Measurements from ENCODE around the gene FOSL2. TPM values are rescaled to one million over a fixed set of nuclear protein-coding genes. Genes with fewer than 3 reads are reported as not detected.

The FOSL2 gene
- total RNA-seq, 2 experiments from 2014 or later, result 37.3 to 40.9 TPM

DNA sequence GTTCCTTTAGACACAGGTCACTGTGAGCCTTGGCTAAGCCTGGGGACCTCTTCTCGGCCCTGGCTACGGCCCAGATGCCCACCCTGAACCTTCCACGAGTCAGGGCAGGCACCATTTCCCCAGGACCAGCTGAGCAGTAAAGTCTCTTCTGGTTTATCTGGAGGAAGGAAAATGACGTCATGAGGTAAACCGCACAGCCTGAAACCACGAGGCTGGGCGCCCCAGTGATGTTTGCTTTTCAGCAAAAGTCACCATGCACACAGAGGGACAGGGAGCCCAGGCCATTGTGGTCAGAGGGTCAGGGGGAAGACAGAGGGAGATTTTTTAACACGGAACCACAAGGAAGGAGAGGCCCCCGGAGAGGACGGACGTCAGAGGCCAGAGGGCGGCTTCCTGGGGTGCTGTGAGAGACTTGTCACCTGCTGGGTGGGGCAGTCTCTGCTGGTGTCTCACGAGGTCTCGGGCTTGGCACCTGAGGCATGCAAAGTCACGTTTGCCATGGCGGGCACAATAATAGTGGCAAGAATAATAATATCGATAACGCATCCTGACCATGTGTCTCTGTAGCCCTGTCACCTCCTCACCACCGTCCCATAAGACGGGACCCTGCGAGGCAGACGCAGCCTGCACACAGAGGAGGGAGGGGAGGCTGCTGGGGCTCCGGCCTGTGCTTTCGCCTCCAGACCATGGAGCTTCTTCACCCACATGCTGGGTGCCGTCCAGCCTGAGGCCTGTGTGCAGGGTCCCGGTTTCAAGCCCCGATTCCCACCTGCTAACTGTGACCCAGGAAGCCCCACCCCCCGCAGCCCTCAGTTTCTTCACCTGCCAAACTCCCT is 33.2 kb upstream of the FOSL2 start:
- Mint-ChIP-seq H3K4me3 (peak overlapping the region; percentile 67), H3K4me1 (ENCODE audit: low read depth) (peaks cover 61% of the 10 kb centered on the region), H3K9me3 (ENCODE audit: insufficient read depth) (no peaks in the 10 kb centered on the region), H3K27me3 (ENCODE audit: low read depth) (no peaks in the 10 kb centered on the region), H3K36me3 (ENCODE audit: low read depth) (no peaks in the 10 kb centered on the region), H3K27ac (peak overlapping the region; percentile 97)
- DNase-seq (peak; percentile 91), ATAC-seq (peak; percentile 83)
- ChIA-PET CTCF (no interaction called here), POLR2A (interaction anchor here (1.5 to 1.7 kb wide), 2 partner anchors 31 to 34 kb away, joined by 5 read pairs; partner anchors contain the start of gene FOSL2)

- Mint-ChIP-seq H3K4me1 (ENCODE audit: low read depth) (peaks cover 68% of the 10 kb centered on the region), H3K36me3 (ENCODE audit: low read depth) (no peaks in the 10 kb centered on the region), H3K4me3 (no peak overlapping the region), H3K27ac (peak overlapping the region; percentile 97), H3K9me3 (ENCODE audit: insufficient read depth) (no peaks in the 10 kb centered on the region), H3K27me3 (ENCODE audit: low read depth) (no peaks in the 10 kb centered on the region)
- POLR2A ChIA-PET, result interaction anchor here (1.5 to 1.7 kb wide), 2 partner anchors 31 to 33 kb away, joined by 5 read pairs; partner anchors contain the start of gene FOSL2
- no peak for ATAC-seq
- CTCF ChIA-PET, result interaction anchor here (1.3 kb wide), 1 partner anchor 19 kb away, joined by 4 read pairs; no protein-coding TSS in a partner anchor
- DNase-seq, result no peak
These were observed 32.5 kb upstream of the FOSL2 start for GRCh38 chr2:28360058-28360717.

DNA sequence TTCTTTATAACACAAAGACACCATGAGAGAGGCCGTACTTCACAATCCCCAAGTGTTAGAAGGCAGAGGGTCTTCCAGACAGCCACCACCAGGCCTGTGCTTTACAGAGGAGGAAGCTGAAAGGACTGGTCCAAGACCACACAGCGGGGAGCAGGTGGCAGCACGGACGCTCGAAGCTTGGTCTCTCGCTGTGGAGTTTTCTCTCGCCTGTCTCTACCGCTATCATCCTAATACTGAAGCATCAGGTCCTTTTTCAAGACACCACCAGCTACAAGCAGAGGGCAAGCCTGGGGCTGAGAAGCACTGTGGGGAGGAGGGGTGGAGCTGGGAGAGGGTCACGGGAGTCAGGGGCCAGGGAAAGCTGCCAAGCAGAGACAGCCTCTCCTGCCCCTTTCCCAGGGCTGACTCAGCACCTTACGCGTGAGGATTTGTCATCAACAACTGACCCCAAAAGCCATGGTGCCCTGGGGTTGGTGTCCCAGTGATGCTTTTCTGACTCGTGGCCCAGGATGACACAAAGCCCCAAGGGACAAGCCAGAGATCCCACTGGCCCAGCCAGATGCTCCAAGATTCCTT is 31.9 kb upstream of the FOSL2 start:
- Mint-ChIP-seq H3K27me3 (ENCODE audit: low read depth) (no peaks in the 10 kb centered on the region), H3K9me3 (ENCODE audit: insufficient read depth) (no peaks in the 10 kb centered on the region), H3K27ac (peak overlapping the region; percentile 97), H3K36me3 (ENCODE audit: low read depth) (no peaks in the 10 kb centered on the region), H3K4me3 (no peak overlapping the region), H3K4me1 (ENCODE audit: low read depth) (peaks cover 72% of the 10 kb centered on the region)
- CTCF ChIA-PET, result interaction anchor here (1.3 kb wide), 1 partner anchor 19 kb away, joined by 4 read pairs; no protein-coding TSS in a partner anchor
- no peak for DNase-seq
- ATAC-seq, result no peak
- POLR2A ChIA-PET, result interaction anchor here (1.5 to 1.7 kb wide), 2 partner anchors 30 to 32 kb away, joined by 5 read pairs; partner anchors contain the start of gene FOSL2

DNA sequence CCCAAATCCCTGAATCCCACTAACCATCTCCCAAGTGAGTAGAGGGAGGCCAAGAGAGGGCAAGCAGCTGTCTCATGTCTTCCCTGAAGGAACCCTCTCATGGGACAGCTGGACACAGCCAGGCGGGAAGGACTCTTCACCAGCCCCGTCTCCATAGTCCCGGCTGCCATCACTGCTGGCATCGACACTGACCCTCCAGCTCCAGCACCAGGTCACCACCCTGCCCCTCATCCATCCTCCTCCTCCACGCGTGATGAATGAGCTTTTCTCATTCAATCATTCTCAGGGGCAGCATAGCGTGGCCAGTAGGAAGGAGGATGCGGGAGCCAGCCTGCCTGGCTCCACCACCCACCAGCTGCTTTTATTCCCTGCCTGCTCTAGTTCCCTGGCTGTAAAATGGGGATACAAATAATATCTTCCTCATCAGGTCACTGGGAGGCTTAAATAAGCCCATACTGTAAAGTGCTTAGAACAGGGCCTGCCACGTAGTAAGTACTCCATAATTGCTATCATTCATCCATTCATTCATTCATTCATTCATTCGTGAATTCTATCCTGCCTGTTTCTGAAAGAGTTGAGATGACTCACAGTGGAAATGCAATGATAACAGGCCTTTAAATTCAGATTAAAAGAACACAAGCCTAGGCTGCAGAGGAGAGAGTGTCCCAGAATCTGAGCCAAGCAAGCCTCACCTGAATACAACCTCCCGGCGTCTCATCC is 30.5 kb upstream of the FOSL2 start:
- Mint-ChIP-seq H3K4me1 (ENCODE audit: low read depth) (peaks cover 83% of the 10 kb centered on the region), H3K36me3 (ENCODE audit: low read depth) (no peaks in the 10 kb centered on the region), H3K27me3 (ENCODE audit: low read depth) (no peaks in the 10 kb centered on the region), H3K9me3 (ENCODE audit: insufficient read depth) (no peaks in the 10 kb centered on the region), H3K4me3 (no peak overlapping the region), H3K27ac (peak overlapping the region; percentile 44)
- DNase-seq (no peak), ATAC-seq (no peak)
- ChIA-PET POLR2A (no interaction called here), CTCF (no interaction called here)

DNA sequence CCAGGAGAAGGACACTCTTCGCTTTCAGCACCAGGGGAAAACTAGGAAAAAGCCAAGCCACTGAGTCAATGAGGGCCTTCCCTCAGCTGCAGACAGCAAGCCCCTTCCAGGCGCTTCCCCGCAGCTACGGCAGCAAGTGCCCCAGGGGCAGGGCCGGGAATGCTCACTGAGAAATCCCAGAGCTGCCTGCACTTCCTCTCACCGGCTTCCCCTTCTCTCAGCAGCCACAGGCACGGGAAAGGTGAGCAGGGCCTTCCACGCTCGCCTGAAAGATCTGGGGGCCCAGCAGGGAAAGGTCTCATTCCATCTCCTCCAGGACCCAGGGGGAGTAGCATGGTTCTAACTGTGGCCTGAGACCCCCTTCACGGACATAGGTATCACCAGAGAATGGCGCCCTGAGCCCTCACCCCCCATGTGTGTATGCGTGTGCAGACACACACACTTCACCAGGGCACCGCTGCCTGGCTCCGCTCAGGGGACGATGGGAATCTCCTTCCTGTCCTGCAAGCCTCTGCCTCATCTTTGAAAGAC is 29.6 kb upstream of the FOSL2 start:
- ChIA-PET CTCF (no interaction called here), POLR2A (no interaction called here)
- no peak overlapping the region for H3K4me3 Mint-ChIP-seq
- no peaks in the 10 kb centered on the region for H3K27me3 Mint-ChIP-seq (ENCODE audit: low read depth)
- DNase-seq, result no peak
- no peaks in the 10 kb centered on the region for H3K9me3 Mint-ChIP-seq (ENCODE audit: insufficient read depth)
- no peaks in the 10 kb centered on the region for H3K36me3 Mint-ChIP-seq (ENCODE audit: low read depth)
- no peak overlapping the region for H3K27ac Mint-ChIP-seq
- ATAC-seq, result no peak
- H3K4me1 Mint-ChIP-seq (ENCODE audit: low read depth), result peaks cover 86% of the 10 kb centered on the region

- H3K36me3 Mint-ChIP-seq (ENCODE audit: low read depth), result no peaks in the 10 kb centered on the region
- no peak overlapping the region for H3K4me3 Mint-ChIP-seq
- H3K9me3 Mint-ChIP-seq (ENCODE audit: insufficient read depth), result no peaks in the 10 kb centered on the region
- H3K27ac Mint-ChIP-seq, result no peak overlapping the region
- CTCF ChIA-PET, result interaction anchor here (1.2 to 1.5 kb wide), 2 partner anchors 14 to 16 kb away, joined by 3 to 4 read pairs; no protein-coding TSS in a partner anchor
- no peak for DNase-seq
- POLR2A ChIA-PET, result interaction anchor here (0.5 kb wide), 1 partner anchor 28 kb away, joined by 3 read pairs; no protein-coding TSS in a partner anchor
- ATAC-seq, result no peak
- H3K27me3 Mint-ChIP-seq (ENCODE audit: low read depth), result no peaks in the 10 kb centered on the region
- peaks cover 85% of the 10 kb centered on the region for H3K4me1 Mint-ChIP-seq (ENCODE audit: low read depth)
These were observed 28.9 kb upstream of the FOSL2 start for GRCh38 chr2:28363686-28364280.

- no peak for ATAC-seq
- H3K9me3 Mint-ChIP-seq (ENCODE audit: insufficient read depth), result no peaks in the 10 kb centered on the region
- POLR2A ChIA-PET, result interaction anchor here (0.5 to 0.8 kb wide), 2 partner anchors 27 to 36 kb away, joined by 3 read pairs; no protein-coding TSS in a partner anchor
- no peaks in the 10 kb centered on the region for H3K36me3 Mint-ChIP-seq (ENCODE audit: low read depth)
- peak overlapping the region; percentile 60 for H3K27ac Mint-ChIP-seq
- no peak for DNase-seq
- peaks cover 79% of the 10 kb centered on the region for H3K4me1 Mint-ChIP-seq (ENCODE audit: low read depth)
- H3K27me3 Mint-ChIP-seq (ENCODE audit: low read depth), result no peaks in the 10 kb centered on the region
- CTCF ChIA-PET, result interaction anchor here (1.2 to 1.5 kb wide), 5 partner anchors 15 to 91 kb away, joined by 3 to 4 read pairs (median 3); no protein-coding TSS in a partner anchor
- H3K4me3 Mint-ChIP-seq, result no peak overlapping the region
These were observed 28.0 kb upstream of the FOSL2 start for GRCh38 chr2:28364610-28365009.

DNA sequence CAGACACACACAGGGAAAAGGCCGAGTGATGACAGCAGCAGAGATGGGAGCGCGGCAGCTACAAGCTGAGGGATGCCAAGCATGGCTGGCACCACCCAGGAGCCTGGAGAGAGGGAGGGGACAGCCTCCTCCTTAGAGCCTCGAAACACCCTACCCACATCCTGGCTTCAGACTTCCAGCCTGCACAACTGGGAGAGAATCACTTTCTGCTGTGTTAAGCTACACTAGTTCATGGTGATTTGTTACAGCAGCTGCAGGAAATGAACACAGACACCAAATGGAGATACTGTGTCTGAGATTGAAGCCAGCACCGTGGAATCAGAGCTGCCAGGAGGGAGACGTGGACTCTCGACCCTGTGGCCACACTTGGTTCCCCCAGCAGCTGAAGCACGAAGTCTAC is 27.5 kb upstream of the FOSL2 start:
- no peaks in the 10 kb centered on the region for H3K9me3 Mint-ChIP-seq (ENCODE audit: insufficient read depth)
- H3K27me3 Mint-ChIP-seq (ENCODE audit: low read depth), result no peaks in the 10 kb centered on the region
- ATAC-seq (no peak), DNase-seq (no peak)
- H3K27ac Mint-ChIP-seq, result peak overlapping the region; percentile 60
- ChIA-PET CTCF (interaction anchor here (1.0 to 1.5 kb wide), 6 partner anchors 15 to 269 kb away, joined by 3 to 4 read pairs (median 3); no protein-coding TSS in a partner anchor), POLR2A (interaction anchor here (0.8 kb wide), 1 partner anchor 36 kb away, joined by 3 read pairs; no protein-coding TSS in a partner anchor)
- no peak overlapping the region for H3K4me3 Mint-ChIP-seq
- H3K36me3 Mint-ChIP-seq (ENCODE audit: low read depth), result no peaks in the 10 kb centered on the region
- peaks cover 74% of the 10 kb centered on the region for H3K4me1 Mint-ChIP-seq (ENCODE audit: low read depth)

DNA sequence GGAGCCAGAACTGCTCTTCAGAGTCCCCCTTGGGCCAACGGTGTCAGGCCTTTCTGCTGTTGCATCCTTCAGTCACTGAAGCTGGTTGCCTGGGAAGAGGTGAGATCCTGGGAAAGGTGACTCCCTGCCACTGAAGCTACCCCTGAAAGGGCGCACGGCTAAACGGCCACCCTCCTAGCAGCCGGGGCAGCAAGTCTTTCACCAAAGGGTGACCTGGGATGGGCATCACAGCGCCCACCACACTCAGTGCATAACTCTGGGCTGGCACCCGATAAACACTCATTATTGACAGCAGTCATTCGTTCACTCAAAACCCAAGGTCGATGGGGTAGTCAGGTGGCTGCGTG is 26.5 kb upstream of the FOSL2 start:
- ATAC-seq, result no peak
- Mint-ChIP-seq H3K4me1 (ENCODE audit: low read depth) (peaks cover 66% of the 10 kb centered on the region), H3K27ac (peak overlapping the region; percentile 92), H3K9me3 (ENCODE audit: insufficient read depth) (no peaks in the 10 kb centered on the region), H3K4me3 (peak overlapping the region; percentile 57), H3K27me3 (ENCODE audit: low read depth) (peaks cover 5% of the 10 kb centered on the region), H3K36me3 (ENCODE audit: low read depth) (no peaks in the 10 kb centered on the region)
- ChIA-PET CTCF (interaction anchor here (1.4 to 1.7 kb wide), 2 partner anchors 25 to 57 kb away, joined by 3 to 4 read pairs; no protein-coding TSS in a partner anchor), POLR2A (interaction anchor here (0.7 to 1.4 kb wide), 4 partner anchors 10 to 25 kb away, joined by 3 read pairs; no protein-coding TSS in a partner anchor)
- DNase-seq, result no peak

DNA sequence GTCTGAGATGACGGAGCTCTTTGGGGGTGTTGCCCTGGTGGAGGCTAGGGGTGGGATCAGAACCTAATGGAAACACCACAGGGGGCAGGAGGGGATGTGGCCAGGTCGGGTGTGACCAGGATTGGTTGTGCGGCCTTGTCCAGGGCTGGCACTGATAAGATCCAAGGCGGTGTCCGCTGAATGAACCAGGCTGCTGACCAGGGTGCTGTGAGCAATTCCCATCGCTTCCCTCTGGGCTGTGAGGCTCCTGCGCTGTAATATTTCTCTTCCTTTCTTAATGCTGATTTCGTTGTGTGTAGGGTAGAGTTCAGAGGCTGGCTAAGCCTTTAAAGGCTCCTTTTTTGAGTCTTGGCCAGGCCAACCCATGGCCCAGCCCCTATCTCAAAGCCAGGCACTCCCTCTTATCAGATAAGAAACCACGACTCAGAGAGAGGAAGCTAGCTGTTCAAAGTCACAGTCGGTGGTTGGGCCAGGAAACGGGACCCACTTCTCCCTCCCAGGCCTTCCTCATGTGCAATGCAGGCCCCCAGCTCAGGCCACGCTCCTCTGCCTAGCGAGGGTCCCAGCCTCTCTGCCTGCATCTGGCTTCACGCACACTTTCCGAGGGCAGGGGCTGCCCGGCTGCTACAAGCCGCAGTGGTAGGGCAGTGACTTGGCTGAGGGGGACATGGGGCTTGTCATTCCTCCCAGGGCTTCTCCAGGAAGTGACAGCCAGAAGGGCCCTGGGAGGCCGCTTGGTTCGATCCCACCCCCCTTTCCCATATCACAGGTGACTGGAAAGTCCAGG is 26.0 kb upstream of the FOSL2 start:
- DNase-seq, result peak; percentile 86
- H3K4me3 Mint-ChIP-seq, result peak overlapping the region; percentile 57
- H3K9me3 Mint-ChIP-seq (ENCODE audit: insufficient read depth), result no peaks in the 10 kb centered on the region
- peak; percentile 95 for ATAC-seq
- H3K27ac Mint-ChIP-seq, result peak overlapping the region; percentile 92
- peaks cover 6% of the 10 kb centered on the region for H3K27me3 Mint-ChIP-seq (ENCODE audit: low read depth)
- POLR2A ChIA-PET, result interaction anchor here (0.7 to 1.4 kb wide), 4 partner anchors 10 to 25 kb away, joined by 3 read pairs; no protein-coding TSS in a partner anchor
- no peaks in the 10 kb centered on the region for H3K36me3 Mint-ChIP-seq (ENCODE audit: low read depth)
- CTCF ChIA-PET, result interaction anchor here (1.7 kb wide), 1 partner anchor 24 kb away, joined by 4 read pairs; no protein-coding TSS in a partner anchor
- H3K4me1 Mint-ChIP-seq (ENCODE audit: low read depth), result peaks cover 62% of the 10 kb centered on the region
